Measurements from ENCODE around the gene DIPK1C. TPM values are rescaled to one million over a fixed set of nuclear protein-coding genes. Genes with fewer than 3 reads are reported as not detected.
A peak's percentile ranks its signal among the peaks of the same experiment; 100 is the strongest.

DIPK1C gene
- total and polyA plus RNA-seq, 9 of the 15 experiments (the other 6 are each of a cell fraction or from before 2014, with no cell fraction given), result 0.04 to 0.32 (median 0.15) TPM; not detected in 2

GRCh38 chr18:74480149-74480651 lies 23.1 kb upstream of the DIPK1C start (continued):
- TF ChIP-seq RCOR1 (IDR thresholded peaks at IDR 0.05; ENCODE audit: borderline replicate concordance in 1 of 2, low read depth in 2 of 2, low read length in 2 of 2) (peak in 1 of 2 experiments; percentile 90; a peak in 2 of 4 replicates), JUND (IDR thresholded peaks at IDR 0.05; ENCODE audit: borderline replicate concordance, low read depth, low read length) (peak; percentile 48; the same call in 1 of the 2 replicates), JUND (tag; IDR thresholded peaks at IDR 0.05; ENCODE audit: borderline replicate concordance, low read depth, low read length) (0 out of 3 replicates have a peak, but pooled peaks have one; percentile 40), SAFB2 (IDR thresholded peaks at IDR 0.05; ENCODE audit: borderline replicate concordance, low read depth, low read length, severe bottlenecking) (no peak), ATF1 (CRISPR knock-in tag; IDR thresholded peaks at IDR 0.05) (no peak), ATF1 (tag; IDR thresholded peaks at IDR 0.05) (peak; percentile 38; the same call in 1 of the 2 replicates), NFE2 (IDR thresholded peaks at IDR 0.05; ENCODE audit: low read depth) (peak; percentile 32), RBM15 (IDR thresholded peaks at IDR 0.05; ENCODE audit: insufficient read depth, low read length) (no peak), MYC (IDR thresholded peaks at IDR 0.05; ENCODE audit: low read depth, low read length) (0 out of 2 replicates have a peak, but pooled peaks have one; percentile 12), MYC (CRISPR knock-in tag; IDR thresholded peaks at IDR 0.05; ENCODE audit: borderline replicate concordance, low read depth) (no peak), TRIM24 (IDR thresholded peaks at IDR 0.05) (peak in 1 of 2 experiments; percentile 50; a peak in 2 of 4 replicates), NFYB (IDR thresholded peaks at IDR 0.05; ENCODE audit: extremely low read depth, insufficient read length) (no peak), JUN (IDR thresholded peaks at IDR 0.05; ENCODE audit: borderline replicate concordance, low read depth, low read length) (no peak), JUN (CRISPR knock-in tag; IDR thresholded peaks at IDR 0.05; ENCODE audit: borderline replicate concordance) (no peak), TAF7 (tag; IDR thresholded peaks at IDR 0.05) (no peak), ZNF263 (CRISPR knock-in tag; IDR thresholded peaks at IDR 0.05; ENCODE audit: borderline replicate concordance) (no peak), EZH2 (IDR thresholded peaks at IDR 0.05; ENCODE audit: borderline replicate concordance, low read depth, low read length) (no peak), ZNF583 (CRISPR knock-in tag; IDR thresholded peaks at IDR 0.05) (no peak)
- TF ChIP-seq, protein P1, sequence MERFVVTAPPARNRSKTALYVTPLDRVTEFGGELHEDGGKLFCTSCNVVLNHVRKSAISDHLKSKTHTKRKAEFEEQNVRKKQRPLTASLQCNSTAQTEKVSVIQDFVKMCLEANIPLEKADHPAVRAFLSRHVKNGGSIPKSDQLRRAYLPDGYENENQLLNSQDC (CRISPR knock-in tag; IDR thresholded peaks at IDR 0.05), result no peak
- TF ChIP-seq, protein P2, sequence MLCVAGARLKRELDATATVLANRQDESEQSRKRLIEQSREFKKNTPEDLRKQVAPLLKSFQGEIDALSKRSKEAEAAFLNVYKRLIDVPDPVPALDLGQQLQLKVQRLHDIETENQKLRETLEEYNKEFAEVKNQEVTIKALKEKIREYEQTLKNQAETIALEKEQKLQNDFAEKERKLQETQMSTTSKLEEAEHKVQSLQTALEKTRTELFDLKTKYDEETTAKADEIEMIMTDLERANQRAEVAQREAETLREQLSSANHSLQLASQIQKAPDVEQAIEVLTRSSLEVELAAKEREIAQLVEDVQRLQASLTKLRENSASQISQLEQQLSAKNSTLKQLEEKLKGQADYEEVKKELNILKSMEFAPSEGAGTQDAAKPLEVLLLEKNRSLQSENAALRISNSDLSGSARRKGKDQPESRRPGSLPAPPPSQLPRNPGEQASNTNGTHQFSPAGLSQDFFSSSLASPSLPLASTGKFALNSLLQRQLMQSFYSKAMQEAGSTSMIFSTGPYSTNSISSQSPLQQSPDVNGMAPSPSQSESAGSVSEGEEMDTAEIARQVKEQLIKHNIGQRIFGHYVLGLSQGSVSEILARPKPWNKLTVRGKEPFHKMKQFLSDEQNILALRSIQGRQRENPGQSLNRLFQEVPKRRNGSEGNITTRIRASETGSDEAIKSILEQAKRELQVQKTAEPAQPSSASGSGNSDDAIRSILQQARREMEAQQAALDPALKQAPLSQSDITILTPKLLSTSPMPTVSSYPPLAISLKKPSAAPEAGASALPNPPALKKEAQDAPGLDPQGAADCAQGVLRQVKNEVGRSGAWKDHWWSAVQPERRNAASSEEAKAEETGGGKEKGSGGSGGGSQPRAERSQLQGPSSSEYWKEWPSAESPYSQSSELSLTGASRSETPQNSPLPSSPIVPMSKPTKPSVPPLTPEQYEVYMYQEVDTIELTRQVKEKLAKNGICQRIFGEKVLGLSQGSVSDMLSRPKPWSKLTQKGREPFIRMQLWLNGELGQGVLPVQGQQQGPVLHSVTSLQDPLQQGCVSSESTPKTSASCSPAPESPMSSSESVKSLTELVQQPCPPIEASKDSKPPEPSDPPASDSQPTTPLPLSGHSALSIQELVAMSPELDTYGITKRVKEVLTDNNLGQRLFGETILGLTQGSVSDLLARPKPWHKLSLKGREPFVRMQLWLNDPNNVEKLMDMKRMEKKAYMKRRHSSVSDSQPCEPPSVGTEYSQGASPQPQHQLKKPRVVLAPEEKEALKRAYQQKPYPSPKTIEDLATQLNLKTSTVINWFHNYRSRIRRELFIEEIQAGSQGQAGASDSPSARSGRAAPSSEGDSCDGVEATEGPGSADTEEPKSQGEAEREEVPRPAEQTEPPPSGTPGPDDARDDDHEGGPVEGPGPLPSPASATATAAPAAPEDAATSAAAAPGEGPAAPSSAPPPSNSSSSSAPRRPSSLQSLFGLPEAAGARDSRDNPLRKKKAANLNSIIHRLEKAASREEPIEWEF (CRISPR knock-in tag; IDR thresholded peaks at IDR 0.05), result no peak
- TF ChIP-seq, protein P3, sequence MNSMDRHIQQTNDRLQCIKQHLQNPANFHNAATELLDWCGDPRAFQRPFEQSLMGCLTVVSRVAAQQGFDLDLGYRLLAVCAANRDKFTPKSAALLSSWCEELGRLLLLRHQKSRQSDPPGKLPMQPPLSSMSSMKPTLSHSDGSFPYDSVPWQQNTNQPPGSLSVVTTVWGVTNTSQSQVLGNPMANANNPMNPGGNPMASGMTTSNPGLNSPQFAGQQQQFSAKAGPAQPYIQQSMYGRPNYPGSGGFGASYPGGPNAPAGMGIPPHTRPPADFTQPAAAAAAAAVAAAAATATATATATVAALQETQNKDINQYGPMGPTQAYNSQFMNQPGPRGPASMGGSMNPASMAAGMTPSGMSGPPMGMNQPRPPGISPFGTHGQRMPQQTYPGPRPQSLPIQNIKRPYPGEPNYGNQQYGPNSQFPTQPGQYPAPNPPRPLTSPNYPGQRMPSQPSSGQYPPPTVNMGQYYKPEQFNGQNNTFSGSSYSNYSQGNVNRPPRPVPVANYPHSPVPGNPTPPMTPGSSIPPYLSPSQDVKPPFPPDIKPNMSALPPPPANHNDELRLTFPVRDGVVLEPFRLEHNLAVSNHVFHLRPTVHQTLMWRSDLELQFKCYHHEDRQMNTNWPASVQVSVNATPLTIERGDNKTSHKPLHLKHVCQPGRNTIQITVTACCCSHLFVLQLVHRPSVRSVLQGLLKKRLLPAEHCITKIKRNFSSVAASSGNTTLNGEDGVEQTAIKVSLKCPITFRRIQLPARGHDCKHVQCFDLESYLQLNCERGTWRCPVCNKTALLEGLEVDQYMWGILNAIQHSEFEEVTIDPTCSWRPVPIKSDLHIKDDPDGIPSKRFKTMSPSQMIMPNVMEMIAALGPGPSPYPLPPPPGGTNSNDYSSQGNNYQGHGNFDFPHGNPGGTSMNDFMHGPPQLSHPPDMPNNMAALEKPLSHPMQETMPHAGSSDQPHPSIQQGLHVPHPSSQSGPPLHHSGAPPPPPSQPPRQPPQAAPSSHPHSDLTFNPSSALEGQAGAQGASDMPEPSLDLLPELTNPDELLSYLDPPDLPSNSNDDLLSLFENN (IDR thresholded peaks at IDR 0.05; ENCODE audit: low read depth in 2 of 2, low read length in 2 of 2), result peak in 1 of 2 experiments; percentile 56; a peak in 1 of 4 replicates
